SIG-M5 treated with dmso at 0.1 percent for 504 hours (cell line): ENCODE results near the gene GBX1.

Experiments
- DNase-seq: peaks from one replicate; lab custom pipeline; 2025; ENCODE audit not compliant: unreplicated experiment; lab: John Stamatoyannopoulos, UW

GBX1 gene

DNA sequence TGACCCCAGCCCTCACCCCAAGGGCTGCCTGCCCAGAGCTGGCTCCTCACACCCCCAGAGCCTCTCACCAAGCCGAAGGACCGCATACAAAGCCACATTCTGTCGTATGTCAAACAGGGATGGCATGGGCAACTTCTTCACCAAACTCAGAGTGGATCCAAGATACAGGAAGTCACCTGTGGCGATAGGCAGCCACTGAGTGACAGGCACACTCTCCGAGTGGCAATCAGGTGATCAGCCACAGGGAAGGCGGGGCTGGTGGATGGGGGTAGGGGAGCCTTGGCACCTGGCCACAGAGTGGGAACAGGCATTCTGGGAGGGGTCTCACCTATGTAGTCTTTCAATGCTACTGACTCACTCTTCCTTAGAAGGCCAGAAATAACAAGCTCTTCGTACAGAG, 26.7 kb upstream of the GBX1 start:
- DNase-seq: no peak

DNA sequence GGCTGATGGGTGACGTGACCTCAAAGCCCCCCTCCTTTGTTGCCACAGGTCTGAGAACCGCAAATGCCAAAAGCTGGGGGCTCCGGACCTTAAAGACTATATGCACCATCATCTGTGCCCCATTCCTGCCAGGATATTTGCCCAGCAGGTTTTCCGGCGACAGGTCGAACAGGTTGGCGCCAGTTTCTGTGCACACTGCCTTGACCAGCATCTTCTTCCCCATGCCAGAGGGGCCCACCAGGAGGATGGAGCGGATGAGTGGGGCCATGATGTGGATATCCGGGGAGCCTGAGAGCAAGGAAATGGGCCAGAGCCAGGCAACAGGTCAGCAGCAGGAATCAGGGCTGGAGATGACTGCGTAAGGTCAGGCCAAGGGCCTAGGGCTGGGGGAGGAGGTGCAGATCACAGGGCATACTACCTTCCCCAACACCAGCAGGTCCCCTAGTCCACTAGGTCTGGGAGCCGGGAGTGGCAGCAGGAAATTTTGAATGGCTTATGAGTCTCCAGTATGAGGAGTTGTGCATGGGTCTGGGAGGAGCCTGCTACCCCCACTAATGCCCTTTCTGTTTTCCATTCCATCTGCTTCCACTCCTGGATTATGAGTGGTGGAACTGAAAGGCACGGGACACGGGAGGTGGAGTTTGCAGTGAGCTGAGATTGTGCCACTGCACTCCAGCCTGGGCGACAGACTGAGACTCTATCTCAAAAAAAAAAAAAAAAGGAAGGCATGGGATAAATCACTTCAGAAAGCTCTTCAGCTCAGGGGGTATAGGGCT, 25.9 kb upstream of the GBX1 start:
- no peak for DNase-seq

GRCh38 chr7:151192002-151192539, 24.6 kb upstream of the GBX1 start:
- DNase-seq: no peak

DNA sequence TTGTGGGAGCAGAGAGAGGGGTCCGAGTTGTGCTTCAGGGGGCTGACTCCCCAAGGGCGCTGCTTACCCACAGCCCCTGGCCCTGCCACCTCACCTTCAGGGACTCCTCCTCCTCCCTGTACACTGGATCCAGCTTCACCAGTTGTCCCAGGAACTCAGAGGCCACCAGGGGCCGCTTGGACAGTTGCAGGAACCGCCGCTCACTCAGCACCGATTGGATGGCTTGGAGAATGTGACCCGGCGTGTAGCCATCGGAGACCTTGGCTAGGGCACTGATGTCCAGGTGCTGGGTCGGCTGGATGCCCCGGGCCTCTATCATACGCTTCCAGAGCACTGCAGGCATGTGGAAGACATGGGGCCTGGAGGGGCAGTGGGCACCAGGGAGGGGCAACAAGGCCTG, 24.1 kb upstream of the GBX1 start:
- no peak for DNase-seq

GRCh38 chr7:151189038-151189437, 21.5 kb upstream of the GBX1 start:
- no peak for DNase-seq

DNA sequence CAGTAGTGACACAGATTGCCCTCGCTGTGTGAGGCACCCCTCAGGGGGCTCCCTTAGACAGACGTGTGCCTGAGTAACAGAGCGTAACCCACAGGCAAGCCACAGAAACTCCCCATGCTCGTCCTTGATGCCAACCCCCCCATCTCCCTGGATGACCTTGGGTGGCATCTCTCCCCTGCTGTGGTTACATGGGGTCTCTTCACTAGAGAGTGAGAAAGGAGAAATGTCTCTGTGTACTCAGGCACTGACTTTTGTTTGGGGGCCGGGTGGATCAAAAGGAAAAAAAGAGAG, 20.7 kb upstream of the GBX1 start:
- DNase-seq: no peak

GRCh38 chr7:151187409-151188251, 20.1 kb upstream of the GBX1 start:
- no peak for DNase-seq

GRCh38 chr7:151186640-151187408, 19.3 kb upstream of the GBX1 start, which contains the start of gene ASB10:
TSS of gene ASB10 (minus strand) at chr7:151187250. CDS start at chr7:151187130, 120 bp downstream.
- DNase-seq: no peak

DNA sequence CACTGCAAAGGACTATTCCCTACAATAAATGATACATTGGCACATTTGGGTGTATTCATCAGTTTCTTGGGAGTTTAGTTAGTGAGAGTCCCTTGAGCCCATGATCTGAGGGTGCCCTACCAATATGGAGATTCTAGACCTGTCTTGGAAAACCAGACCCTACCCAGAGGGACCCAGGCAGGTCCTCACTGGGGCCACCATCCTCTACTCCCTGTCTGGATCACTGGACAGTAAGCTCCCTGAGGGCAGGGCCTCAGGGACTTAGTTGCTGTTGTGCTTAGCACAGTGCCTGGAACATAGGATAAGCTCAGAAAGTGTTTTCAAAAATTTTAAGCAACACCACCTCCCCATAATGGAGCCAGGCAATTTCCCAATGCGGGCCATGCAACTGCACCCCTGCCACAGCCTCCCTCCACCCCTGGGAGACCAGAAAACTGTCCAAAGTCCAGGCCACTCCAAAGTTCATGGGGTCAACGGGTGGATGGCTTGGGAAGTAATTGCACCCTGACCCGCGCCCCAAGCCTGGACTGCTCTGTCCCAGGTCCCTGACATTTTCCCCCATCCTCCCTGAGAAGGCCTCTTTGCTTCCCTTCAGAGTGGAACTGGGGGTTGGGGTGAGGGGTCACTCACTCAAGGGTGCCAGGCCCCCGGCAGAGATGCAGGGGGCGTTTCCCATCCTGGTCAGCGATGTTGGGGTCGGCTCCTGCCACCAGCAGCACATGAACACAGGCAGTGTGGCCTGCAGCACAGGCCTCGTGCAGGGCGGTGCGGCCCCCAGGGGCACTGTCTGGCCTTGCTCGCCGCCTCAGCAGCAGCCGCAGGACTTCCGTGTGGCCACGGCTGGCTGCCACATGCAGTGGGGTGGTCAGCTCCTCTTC, 18.5 kb upstream of the GBX1 start:
- no peak for DNase-seq

DNA sequence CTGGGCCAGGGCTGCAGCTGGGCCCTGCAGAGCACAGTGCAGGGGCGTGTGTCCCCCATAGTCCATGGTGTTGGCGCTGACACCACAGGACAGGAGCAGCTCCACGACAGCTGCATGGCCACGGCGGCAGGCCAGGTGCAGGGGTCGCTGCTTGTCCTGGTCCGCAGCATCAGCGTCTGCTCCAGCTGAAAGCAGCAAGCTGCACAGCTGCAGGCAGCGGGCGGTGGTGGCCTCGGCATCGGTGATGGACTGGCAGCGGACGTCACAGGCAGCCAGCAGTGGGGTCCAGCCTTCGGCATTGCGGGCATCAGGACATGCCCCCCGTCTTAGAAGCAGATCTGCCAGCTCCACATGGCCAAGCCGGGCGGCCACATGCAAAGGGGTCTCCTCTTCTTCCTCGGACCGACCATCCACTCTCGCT, 13.5 kb upstream of the GBX1 start:
- no peak for DNase-seq

- no peak for DNase-seq
Observed at GRCh38 chr7:151179946-151180345, 12.5 kb upstream of the GBX1 start.

- DNase-seq: no peak
Observed at GRCh38 chr7:151179287-151179860, 11.9 kb upstream of the GBX1 start.

GRCh38 chr7:151178831-151179230, 11.3 kb upstream of the GBX1 start:
- no peak for DNase-seq

DNA sequence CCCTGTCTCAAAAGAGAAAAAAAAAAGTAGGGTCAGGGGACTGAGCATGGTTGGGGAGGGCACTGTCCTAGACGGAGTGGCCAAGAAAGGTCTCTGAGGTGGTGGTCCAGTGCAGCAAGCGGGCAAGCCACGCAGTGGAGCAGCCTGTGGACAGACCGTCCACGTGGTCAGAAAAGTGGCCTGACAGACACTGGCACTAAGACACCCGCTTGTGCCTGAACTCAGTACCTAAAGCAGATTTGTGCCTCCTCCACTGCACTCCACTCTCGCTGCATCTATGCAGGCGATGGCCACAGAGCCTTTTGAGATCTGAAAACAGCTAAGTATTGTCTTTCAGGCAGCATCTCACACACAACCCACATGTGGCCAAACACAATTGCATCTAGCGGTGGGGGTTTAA, 10.7 kb upstream of the GBX1 start:
- no peak for DNase-seq

- DNase-seq: no peak
Observed at GRCh38 chr7:151177310-151177709, 9.8 kb upstream of the GBX1 start.

DNA sequence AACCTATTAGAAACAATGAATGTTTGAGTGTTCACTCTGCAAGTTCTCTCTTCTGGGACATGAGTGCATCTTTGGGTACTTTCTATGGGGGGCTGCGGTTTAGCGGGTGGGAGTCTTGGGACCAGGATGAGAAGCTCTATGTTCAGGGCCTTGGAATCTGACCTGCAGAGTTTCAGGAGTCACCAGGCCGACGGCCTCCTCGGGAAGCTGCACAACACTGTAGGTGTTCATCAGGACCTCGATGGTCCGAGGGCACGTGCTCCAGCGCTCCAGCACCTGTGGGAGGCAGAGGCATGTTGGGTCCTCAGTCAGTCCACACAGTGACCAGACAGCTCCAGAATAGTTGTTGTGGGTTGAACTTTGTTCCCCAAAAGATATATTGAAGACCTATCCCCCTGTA, 8.9 kb upstream of the GBX1 start:
- no peak for DNase-seq

DNA sequence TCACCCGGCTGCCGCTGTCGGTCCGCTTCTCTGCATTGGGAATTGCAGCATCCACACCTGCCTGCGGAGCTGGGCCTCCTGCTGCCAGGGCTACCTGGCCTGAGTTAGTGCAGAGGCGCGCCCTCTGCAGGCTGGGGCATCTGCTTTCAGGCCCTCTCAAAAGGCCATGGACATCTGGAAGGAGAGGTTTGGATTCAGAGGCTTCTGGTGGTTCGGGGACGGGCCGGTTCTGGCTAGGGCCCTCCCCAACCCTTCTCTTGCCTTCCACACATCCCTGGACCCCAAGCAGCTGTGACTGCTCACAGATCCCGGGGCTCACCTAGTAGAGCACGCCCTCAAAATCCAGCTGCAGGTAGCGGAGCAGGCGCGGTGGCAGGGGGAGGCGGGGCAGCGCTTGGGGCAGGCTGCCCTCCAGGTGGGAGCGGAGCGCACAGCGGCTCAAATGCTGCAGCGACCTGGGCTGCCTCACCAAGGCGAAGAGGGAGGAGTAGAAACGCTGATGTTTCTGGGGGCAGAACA, 8.4 kb upstream of the GBX1 start:
- DNase-seq: no peak

DNA sequence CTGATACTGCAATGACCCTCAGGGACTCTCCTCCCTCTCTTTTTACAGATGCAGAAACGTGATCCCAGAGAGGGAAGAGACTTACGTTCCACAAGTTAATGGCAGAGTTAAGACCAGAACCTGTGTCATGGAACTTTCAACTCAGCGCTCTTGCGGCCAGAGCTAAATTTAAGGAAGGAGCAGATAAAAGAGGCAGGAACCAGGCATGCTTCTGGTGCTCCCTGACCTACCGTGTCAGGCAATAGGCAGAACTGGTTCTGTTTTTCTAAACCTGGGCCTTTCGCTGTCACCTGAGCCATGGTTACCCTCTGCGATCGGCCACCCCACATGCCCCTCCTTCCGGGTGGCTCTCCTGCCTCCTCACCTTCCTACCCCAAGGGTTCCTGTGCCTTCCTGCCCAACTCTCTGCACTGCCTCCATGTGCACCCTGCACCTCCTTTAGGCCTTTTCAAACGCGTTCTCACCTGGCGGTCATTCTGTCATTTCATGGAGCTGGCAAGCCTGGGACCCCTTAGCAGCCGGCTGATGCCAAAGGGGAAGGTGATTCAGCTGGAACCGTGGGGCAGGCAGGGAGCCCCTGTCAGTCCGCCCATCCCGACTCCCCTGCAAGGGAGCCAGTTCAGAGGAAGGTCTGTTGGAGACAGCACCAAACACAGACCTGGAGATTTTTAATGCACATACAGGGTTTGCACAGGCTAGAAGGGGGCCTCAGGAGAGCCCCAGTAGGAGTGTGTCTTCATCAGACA, 7.7 kb upstream of the GBX1 start:
- DNase-seq: no peak
